GM23248 (cell line): Measurements from ENCODE around the gene PXDN. TPM values are rescaled to one million over a fixed set of nuclear protein-coding genes. Genes with fewer than 3 reads are reported as not detected.

Experiments
- DNase-seq: peaks from one replicate; pipeline ENCODE4 v3.0.0-alpha.2; 2015
- H2AFZ ChIP-seq: fragments of 200-600 bp; sonication (generic); 2 replicates; pipeline ENCODE4 v1.6.1; 2016; ENCODE audit warnings: antibody characterized with exemption
- H3F3A ChIP-seq: fragments of 200-600 bp; sonication (generic); 2 replicates; pipeline ENCODE4 v1.6.1; 2016; ENCODE audit warnings: mild to moderate bottlenecking, antibody characterized with exemption, mixed run types; ENCODE audit not compliant: insufficient read depth
- H3K27ac ChIP-seq: fragments of 200-600 bp; sonication (generic); 2 replicates; pipeline ENCODE4 v1.5.1; 2016; ENCODE audit warnings: mild to moderate bottlenecking
- H3K27me3 ChIP-seq: fragments of 200-600 bp; sonication (generic); replicated peaks from 2 replicates; pipeline ENCODE4 v1.6.1; 2016; ENCODE audit warnings: mild to moderate bottlenecking; ENCODE audit not compliant: insufficient read depth
- H3K36me3 ChIP-seq: fragments of 200-600 bp; sonication (generic); 2 replicates; pipeline ENCODE4 v1.6.1; 2016; ENCODE audit warnings: low read depth, mild to moderate bottlenecking
- H3K4me1 ChIP-seq: fragments of 200-600 bp; sonication (generic); 2 replicates; pipeline ENCODE4 v1.6.1; 2016; ENCODE audit warnings: mild to moderate bottlenecking; ENCODE audit not compliant: insufficient read depth
- H3K4me2 ChIP-seq: fragments of 200-600 bp; sonication (generic); one replicate; pipeline ENCODE4 v1.6.1; 2016; ENCODE audit warnings: mild to moderate bottlenecking; ENCODE audit not compliant: unreplicated experiment
- H3K4me3 ChIP-seq: fragments of 200-600 bp; sonication (generic); 2 replicates; pipeline ENCODE4 v1.5.1; 2016; ENCODE audit warnings: mild to moderate bottlenecking
- H3K79me2 ChIP-seq: fragments of 200-600 bp; sonication (generic); 2 replicates; pipeline ENCODE4 v1.6.1; 2016; ENCODE audit warnings: mild to moderate bottlenecking; ENCODE audit not compliant: insufficient read depth
- H3K9ac ChIP-seq: fragments of 200-600 bp; sonication (generic); 2 replicates; pipeline ENCODE4 v1.6.1; 2016; ENCODE audit warnings: mild to moderate bottlenecking
- H3K9me2 ChIP-seq: fragments of 200-600 bp; sonication (generic); 2 replicates; pipeline ENCODE4 v1.6.1; 2016; ENCODE audit warnings: mixed run types, mild to moderate bottlenecking, moderate library complexity; ENCODE audit not compliant: insufficient read depth
- H3K9me3 ChIP-seq: fragments of 200-600 bp; sonication (generic); one replicate; pipeline ENCODE4 v1.6.1; 2017; ENCODE audit warnings: low read depth
- H4K20me1 ChIP-seq: fragments of 200-600 bp; sonication (generic); 2 replicates; pipeline ENCODE4 v1.6.0; 2016; ENCODE audit not compliant: insufficient read depth
- EZH2 ChIP-seq: fragments of 200-600 bp; sonication (generic); IDR thresholded peaks from 2 replicates; pipeline ENCODE4 v1.6.1; 2018; ENCODE audit warnings: antibody characterized with exemption, mild to moderate bottlenecking; ENCODE audit not compliant: insufficient read depth, poor library complexity, severe bottlenecking
- EZH2phosphoT487 ChIP-seq: fragments of 200-600 bp; sonication (generic); IDR thresholded peaks from 2 replicates; pipeline ENCODE4 v1.6.1; 2018; ENCODE audit warnings: antibody characterized with exemption, moderate library complexity, mild to moderate bottlenecking, low read depth; ENCODE audit not compliant: insufficient read depth
- WGBS, 2 experiments: methylation state at CpG; one replicate each; pipeline ENCODE4 v1.1.6; 2015 to 2017; ENCODE audit warnings: low lambda C conversion rate in 2 of 2, low coverage in 1 of 2; ENCODE audit errors: missing lambda C conversion rate in 2 of 2; 5-methylcytosine and 5-hydroxymethylcytosine counted together
- in situ Hi-C: fragments of 300-500 bp; cut with MboI; formaldehyde crosslinking; loops from 2 replicates; pipeline ENCODE4 v1.15.0; 2020
- polyA plus RNA-seq: library from polyadenylated mRNA; unstranded; fragments of >200 nt; fragmentation: Nextera tagmentation; extraction: Ambion mirVana; gene quantifications from 2 replicates; pipeline ENCODE4 v1.2.1, GENCODE V29; 2016
- total RNA-seq: library from RNA; depleted of rRNA; stranded (reverse); fragments of >200 nt; shearing (Covaris generic); gene quantifications from 2 replicates; pipeline ENCODE4 v1.2.3, GENCODE V29; 2014

The PXDN gene
- total and polyA plus RNA-seq, 2 experiments from 2014 or later = 222 to 263 TPM

DNA sequence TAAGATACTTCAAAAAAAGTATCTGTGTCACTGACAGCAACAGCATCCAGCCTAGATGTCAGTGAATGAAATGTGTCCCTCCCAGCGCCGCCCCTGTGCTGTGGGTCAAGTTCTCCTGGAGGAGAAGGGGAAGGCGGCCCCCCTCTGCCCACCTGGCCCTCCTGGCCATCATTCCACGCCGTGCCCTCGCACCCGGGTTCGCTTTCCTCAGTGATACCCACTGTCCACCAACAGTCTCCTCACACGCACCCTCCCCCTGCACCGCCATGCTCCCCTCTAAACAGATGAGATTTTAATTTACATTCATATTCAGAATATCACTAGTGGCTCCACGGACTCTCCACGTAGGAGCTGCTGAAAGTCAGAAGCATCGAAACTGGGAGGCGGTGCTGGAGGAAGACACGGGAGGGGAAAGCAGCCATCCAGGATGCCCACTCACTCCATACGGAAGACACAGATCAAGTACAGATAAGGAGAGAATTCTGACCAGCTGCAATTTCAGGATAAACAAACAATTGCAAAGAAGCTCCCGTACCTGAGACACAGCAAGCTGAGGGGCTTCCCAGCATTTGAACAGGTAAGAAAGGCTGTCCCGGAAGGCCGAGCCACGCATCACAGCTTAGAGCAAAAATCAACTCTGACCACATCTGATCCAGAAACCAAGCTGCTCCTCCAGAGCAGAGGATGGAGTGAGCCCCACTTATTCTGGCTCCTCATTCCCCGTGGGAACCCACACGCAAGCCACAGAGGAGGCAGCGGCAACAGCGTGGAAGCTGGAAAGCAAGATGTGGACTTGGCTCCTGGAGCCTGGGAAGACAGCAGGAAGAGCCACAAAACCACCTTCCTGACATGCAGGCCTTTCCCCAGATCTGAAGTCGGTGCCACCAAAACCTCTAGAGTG lies 49.7 kb downstream of the PXDN start:
- Histone ChIP-seq H3K79me2 (peaks cover 89% of the 10 kb centered on the region), H3K36me3 (peaks cover 24% of the 10 kb centered on the region), H3F3A (no peaks in the 10 kb centered on the region), H3K9me3 (no peaks in the 10 kb centered on the region), H4K20me1 (no peaks in the 10 kb centered on the region; the same call in none of the 2 replicates), H3K9ac (no peak overlapping the region), H3K27me3 (no peaks in the 10 kb centered on the region), H3K9me2 (no peaks in the 10 kb centered on the region), H3K4me2 (no peak overlapping the region), H3K4me3 (no peak overlapping the region), H3K27ac (no peak overlapping the region), H3K4me1 (no peaks in the 10 kb centered on the region), H2AFZ (no peak overlapping the region)
- TF ChIP-seq EZH2phosphoT487 (no peak), EZH2 (no peak)
- in situ Hi-C loops = no loop called here
- WGBS, 2 experiments = 97 to 99% methylated on average over 25 of the region's 25 CpGs
- DNase-seq = no peak

- in situ Hi-C loops = no loop called here
- Histone ChIP-seq H3K27me3 (no peaks in the 10 kb centered on the region), H4K20me1 (no peaks in the 10 kb centered on the region; the same call in none of the 2 replicates), H3K4me3 (no peak overlapping the region), H3K9me2 (no peaks in the 10 kb centered on the region), H3K36me3 (peaks cover 30% of the 10 kb centered on the region), H3K79me2 (peaks cover 83% of the 10 kb centered on the region), H3K4me1 (no peaks in the 10 kb centered on the region), H3K9ac (no peak overlapping the region), H3K9me3 (no peaks in the 10 kb centered on the region), H3F3A (no peaks in the 10 kb centered on the region), H3K4me2 (no peak overlapping the region), H2AFZ (no peak overlapping the region), H3K27ac (no peak overlapping the region)
- WGBS, 2 experiments = 94% methylated on average over 9 of the region's 9 CpGs
- no peak for TF ChIP-seq EZH2phosphoT487
- DNase-seq = no peak
Observed at GRCh38 chr2:1693723-1694122, 50.6 kb downstream of the PXDN start.

DNA sequence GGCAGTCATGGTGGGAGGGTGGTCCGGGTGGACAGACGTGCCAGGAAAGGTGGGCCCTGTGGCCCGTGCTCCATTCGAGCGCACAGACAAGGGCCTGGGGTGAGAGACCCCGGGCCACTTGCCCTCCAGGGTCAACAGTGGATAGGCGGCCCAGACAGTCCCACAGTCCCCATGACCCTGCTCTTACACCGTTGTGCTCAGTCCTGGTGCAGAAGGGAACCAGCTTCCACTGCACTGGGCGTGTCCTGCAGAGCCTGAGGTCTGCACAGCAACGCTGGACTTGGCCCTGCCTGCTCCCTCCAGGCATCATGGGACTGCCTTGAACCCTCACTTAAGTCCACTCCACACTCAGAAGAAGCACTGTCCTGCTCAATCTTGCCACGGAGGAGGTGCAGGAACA lies 52.0 kb downstream of the PXDN start:
- H3K4me1 ChIP-seq = no peaks in the 10 kb centered on the region
- no peak for DNase-seq
- no peak overlapping the region for H3K9ac ChIP-seq
- no peak overlapping the region for H2AFZ ChIP-seq
- no peaks in the 10 kb centered on the region for H3K27me3 ChIP-seq
- H3K27ac ChIP-seq = no peak overlapping the region
- no peaks in the 10 kb centered on the region; the same call in none of the 2 replicates for H4K20me1 ChIP-seq
- WGBS, 2 experiments = 90 to 91% methylated on average over 11 of the region's 11 CpGs
- H3K4me2 ChIP-seq = no peak overlapping the region
- H3K9me3 ChIP-seq = no peaks in the 10 kb centered on the region
- no peak overlapping the region for H3K4me3 ChIP-seq
- TF ChIP-seq EZH2phosphoT487 = no peak
- H3K79me2 ChIP-seq = peaks cover 69% of the 10 kb centered on the region
- no peaks in the 10 kb centered on the region for H3K9me2 ChIP-seq
- in situ Hi-C loops = no loop called here
- peaks cover 30% of the 10 kb centered on the region for H3K36me3 ChIP-seq
- no peaks in the 10 kb centered on the region for H3F3A ChIP-seq

GRCh38 chr2:1691366-1691765 lies 52.9 kb downstream of the PXDN start:
- Histone ChIP-seq H3K4me1 (no peaks in the 10 kb centered on the region), H3K9ac (no peak overlapping the region), H3K9me2 (no peaks in the 10 kb centered on the region), H3K9me3 (no peaks in the 10 kb centered on the region), H3K79me2 (peaks cover 59% of the 10 kb centered on the region), H3K4me3 (no peak overlapping the region), H2AFZ (no peak overlapping the region), H3K4me2 (no peak overlapping the region), H3K27me3 (no peaks in the 10 kb centered on the region), H4K20me1 (no peaks in the 10 kb centered on the region; the same call in none of the 2 replicates), H3K27ac (no peak overlapping the region), H3K36me3 (peaks cover 30% of the 10 kb centered on the region), H3F3A (no peaks in the 10 kb centered on the region)
- TF ChIP-seq EZH2phosphoT487 (no peak), EZH2 (no peak)
- 97% methylated on average over 9 of the region's 9 CpGs for WGBS, 2 experiments
- in situ Hi-C loops = no loop called here
- DNase-seq = no peak
